IMR-90 (cell line): ENCODE data around the gene PCDHA1. TPM values are rescaled to one million over a fixed set of nuclear protein-coding genes. Genes with fewer than 3 reads are reported as not detected.
"Not testable (repeated sequence)": the region's sequence is repeated elsewhere in the genome, so short reads cannot be mapped to it uniquely, and the experiment has no call there.

Source experiments
- ATAC-seq: fragments of 200-7000 bp; cut with Tn5 transposase; 2 replicates; pipeline ENCODE4 v1.9.1; 2020; ENCODE audit warnings: low read depth, mild to moderate bottlenecking, moderate library complexity
- BruUV-seq: library from RNA; stranded (reverse); fragments of 400-500 nt; replicated peaks from 2 replicates; lab custom pipeline; 2021; lab: Mats Ljungman, UMichigan
- CTCF ChIA-PET: fragments of 300-600 bp; formaldehyde crosslinking; extraction: SDS; loops from one replicate; lab custom pipeline; 2021; ENCODE audit warnings: antibody characterized with exemption; lab: Yijun Ruan, JAX
- POLR2A ChIA-PET: fragments of 300-600 bp; sonication (Branson Sonifier 250); formaldehyde crosslinking; loops from one replicate; lab custom pipeline; 2022; ENCODE audit warnings: antibody characterized with exemption; ENCODE audit not compliant: unreplicated experiment; lab: Charles Lee
- DNase-seq: peaks from one replicate; pipeline ENCODE4 v3.0.0; 2013
- H2AFZ ChIP-seq: replicated peaks from 2 replicates; pipeline ENCODE3; 2013; ENCODE audit warnings: low read length, mild to moderate bottlenecking; ENCODE audit not compliant: poor library complexity
- H2AK5ac ChIP-seq: 2 replicates; pipeline ENCODE4 v1.6.1; 2013; ENCODE audit warnings: low read depth, low read length, inconsistent platforms
- H2AK9ac ChIP-seq: replicated peaks from 2 replicates; pipeline ENCODE3; 2013; ENCODE audit warnings: mild to moderate bottlenecking, low read depth, low read length, moderate library complexity; ENCODE audit not compliant: poor library complexity
- H2BK120ac ChIP-seq: 2 replicates; pipeline ENCODE4 v1.6.1; 2013; ENCODE audit warnings: low read depth, low read length, inconsistent platforms
- H2BK15ac ChIP-seq: 3 replicates; pipeline ENCODE4 v1.6.1; 2013; ENCODE audit warnings: low read depth, low read length, inconsistent platforms
- H2BK20ac ChIP-seq: 2 replicates; pipeline ENCODE4 v1.6.1; 2013; ENCODE audit warnings: low read depth, mild to moderate bottlenecking, inconsistent platforms, low read length, moderate library complexity
- H2BK5ac ChIP-seq: 2 replicates; pipeline ENCODE4 v1.6.1; 2013; ENCODE audit warnings: mild to moderate bottlenecking, low read depth, low read length, inconsistent platforms; ENCODE audit not compliant: poor library complexity, severe bottlenecking
- H3K14ac ChIP-seq: replicated peaks from 2 replicates; pipeline ENCODE4 v1.6.1; 2013; ENCODE audit warnings: low read depth, low read length, inconsistent platforms
- H3K18ac ChIP-seq: 2 replicates; pipeline ENCODE4 v1.6.1; 2013; ENCODE audit warnings: low read depth, low read length, control low read depth
- H3K23ac ChIP-seq: 2 replicates; pipeline ENCODE4 v1.6.1; 2013; ENCODE audit warnings: low read depth, low read length, inconsistent platforms
- H3K27ac ChIP-seq: 2 replicates; pipeline ENCODE4 v1.5.1; 2013; ENCODE audit warnings: mild to moderate bottlenecking, control low read depth, low read length; ENCODE audit not compliant: insufficient read depth
- H3K27me3 ChIP-seq: 2 replicates; pipeline ENCODE4 v1.6.1; 2013; ENCODE audit warnings: low read length; ENCODE audit not compliant: control insufficient read depth, insufficient read depth
- H3K36me3 ChIP-seq: 2 replicates; pipeline ENCODE4 v1.6.1; 2013; ENCODE audit warnings: low read length, mixed read lengths; ENCODE audit not compliant: control insufficient read depth, insufficient read depth
- H3K4ac ChIP-seq: 2 replicates; pipeline ENCODE4 v1.6.1; 2013; ENCODE audit warnings: low read depth, low read length, inconsistent platforms
- H3K4me1 ChIP-seq: 2 replicates; pipeline ENCODE4 v1.6.1; 2013; ENCODE audit warnings: low read length, mixed read lengths; ENCODE audit not compliant: control insufficient read depth, insufficient read depth
- H3K4me2 ChIP-seq: 2 replicates; pipeline ENCODE4 v1.6.1; 2013; ENCODE audit warnings: low read depth, mild to moderate bottlenecking, control low read depth, low read length, moderate library complexity
- H3K4me3 ChIP-seq: 2 replicates; pipeline ENCODE4 v1.5.1; 2013; ENCODE audit warnings: low read depth, mild to moderate bottlenecking, control low read depth, low read length, moderate library complexity; ENCODE audit not compliant: insufficient read depth
- H3K56ac ChIP-seq: 2 replicates; pipeline ENCODE4 v1.6.1; 2013; ENCODE audit warnings: low read length, inconsistent platforms; ENCODE audit not compliant: insufficient read depth; ENCODE audit errors: extremely low read depth
- H3K79me1 ChIP-seq, 2 experiments: 2 replicates each; pipeline ENCODE4 v1.6.1; 2013; ENCODE audit warnings: low read length in 2 of 2, inconsistent platforms in 1 of 2, low read depth in 1 of 2
- H3K9ac ChIP-seq: 2 replicates; pipeline ENCODE4 v1.6.1; 2013; ENCODE audit warnings: low read depth, low read length, control low read depth
- H3K9me1 ChIP-seq: 2 replicates; pipeline ENCODE4 v1.6.1; 2013; ENCODE audit warnings: low read length, inconsistent platforms; ENCODE audit not compliant: insufficient read depth
- H3K9me3 ChIP-seq: 2 replicates; pipeline ENCODE4 v1.6.1; 2013; ENCODE audit warnings: low read length; ENCODE audit not compliant: control insufficient read depth, insufficient read depth
- H4K20me1 ChIP-seq: 2 replicates; pipeline ENCODE4 v1.6.1; 2013; ENCODE audit warnings: low read length, inconsistent platforms; ENCODE audit not compliant: insufficient read depth
- H4K5ac ChIP-seq: 2 replicates; pipeline ENCODE4 v1.6.1; 2013; ENCODE audit warnings: mild to moderate bottlenecking, low read depth, low read length, control low read depth
- H4K8ac ChIP-seq, 2 experiments: 2 replicates each; pipeline ENCODE4 v1.6.1; 2013; ENCODE audit warnings: low read depth in 2 of 2, low read length in 2 of 2, control low read depth in 1 of 2, inconsistent platforms in 1 of 2
- H4K91ac ChIP-seq: 2 replicates; pipeline ENCODE4 v1.6.1; 2013; ENCODE audit warnings: low read depth, low read length, inconsistent platforms; ENCODE audit not compliant: insufficient read depth
- ELK1 ChIP-seq: fragments of 150-350 bp; IDR thresholded peaks from 2 replicates; pipeline ENCODE4 v1.6.1; 2016; ENCODE audit warnings: low read depth, mild to moderate bottlenecking, low read length, moderate library complexity, borderline replicate concordance
- MAFK ChIP-seq: IDR thresholded peaks from 2 replicates; pipeline ENCODE4 v1.6.1; 2012; ENCODE audit warnings: low read depth, low read length, improper control_type of control experiment
- NFE2L2 ChIP-seq: fragments of 150-350 bp; IDR thresholded peaks from 2 replicates; pipeline ENCODE4 v1.6.1; 2016; ENCODE audit warnings: low read depth, mild to moderate bottlenecking, low read length
- POLR2A ChIP-seq: IDR thresholded peaks from 2 replicates; pipeline ENCODE4 v1.6.1; 2012; ENCODE audit warnings: mild to moderate bottlenecking, low read depth, low read length
- RCOR1 ChIP-seq: IDR thresholded peaks from 2 replicates; pipeline ENCODE4 v1.6.1; 2012; ENCODE audit warnings: mild to moderate bottlenecking, low read length, improper control_type of control experiment; ENCODE audit not compliant: insufficient replicate concordance
- SMC3 ChIP-seq: fragments of 150-350 bp; IDR thresholded peaks from 2 replicates; pipeline ENCODE4 v1.6.1; 2016; ENCODE audit warnings: low read depth, mild to moderate bottlenecking, antibody characterized with exemption, low read length, moderate library complexity
- WGBS, 2 experiments: methylation state at CpG; one replicate each; pipeline versions ENCODE4 v1.1.5 to v1.1.7; 2013; ENCODE audit warnings: missing lambda C conversion rate in 2 of 2; ENCODE audit not compliant: insufficient read length in 1 of 2; ENCODE audit errors: extremely low coverage in 2 of 2; 5-methylcytosine and 5-hydroxymethylcytosine counted together
- dilution Hi-C: fragments of 300-500 bp; cut with HindIII; formaldehyde crosslinking; loops from one replicate; pipeline ENCODE4 v1.14.3; 2018; ENCODE audit warnings: low sequenced_read_pairs; ENCODE audit not compliant: unreplicated experiment
- in situ Hi-C: fragments of 300-500 bp; cut with MboI; formaldehyde crosslinking; loops from 3 replicates; pipeline ENCODE4 v1.14.3; 2019; ENCODE audit warnings: low sequenced_read_pairs, inconsistent platforms, mixed read lengths
- intact Hi-C: fragments of 100-400 bp; cut with micrococcal nuclease; formaldehyde crosslinking; loops from 2 replicates; pipeline ENCODE4 v1.10.0; 2022
- polyA plus RNA-seq, 3 experiments: library from polyadenylated mRNA; depleted of rRNA; stranded (reverse); fragments of >200 nt; gene quantifications; 2 replicates each; pipeline ENCODE4 v1.2.3, GENCODE V29; 2012; ENCODE audit warnings: low replicate concordance in 1 of 3
- total RNA-seq: library from RNA; depleted of rRNA; stranded (reverse); fragments of >200 nt; gene quantifications from 2 replicates; pipeline ENCODE4 v1.2.3, GENCODE V29; 2012
- TF ChIP-seq, protein P1 (sequence below): fragments of 150-350 bp; IDR thresholded peaks from 2 replicates; pipeline ENCODE4 v1.6.1; 2017; ENCODE audit warnings: mild to moderate bottlenecking, antibody characterized with exemption, low read length, low read depth

PCDHA1 gene
- total and polyA plus RNA-seq, 2 of the 4 experiments (the other 2 are of a cell fraction) = under 0.01 to 0.05 TPM

GRCh38 chr5:140780512-140780911 is 5.4 kb upstream of the PCDHA1 start:
- Histone ChIP-seq H3K9me1 (no peaks in the 10 kb centered on the region), H3K56ac (no peak overlapping the region), H3K18ac (no peak overlapping the region), H3K4me2 (no peak overlapping the region), H3K27ac (no peak overlapping the region), H2BK120ac (no peak overlapping the region), H2BK5ac (no peak overlapping the region), H4K91ac (no peak overlapping the region), H4K20me1 (no peaks in the 10 kb centered on the region), H3K79me1 (no peaks in the 10 kb centered on the region), H3K9ac (no peak overlapping the region), H2AFZ (no peak overlapping the region), H3K27me3 (no peaks in the 10 kb centered on the region), H3K4me1 (no peaks in the 10 kb centered on the region), H3K4ac (no peak overlapping the region), H3K4me3 (no peak overlapping the region), H3K9me3 (peaks cover 21% of the 10 kb centered on the region), H2AK9ac (no peak overlapping the region), H2BK20ac (no peak overlapping the region), H3K14ac (no peak overlapping the region), H3K36me3 (no peaks in the 10 kb centered on the region), H4K5ac (no peak overlapping the region), H4K8ac (no peak overlapping the region), H2AK5ac (no peak overlapping the region), H2BK15ac (no peak overlapping the region), H3K23ac (no peak overlapping the region)
- BruUV-seq = no TSS peak
- POLR2A ChIA-PET = no interaction called here
- intact Hi-C loops = no loop called here
- dilution Hi-C loops = no loop called here
- DNase-seq = no peak
- WGBS, 2 experiments = no CpG with 5 or more reads among the region's 1 CpG
- no peak for TF ChIP-seq NFE2L2
- TF ChIP-seq, protein P1, sequence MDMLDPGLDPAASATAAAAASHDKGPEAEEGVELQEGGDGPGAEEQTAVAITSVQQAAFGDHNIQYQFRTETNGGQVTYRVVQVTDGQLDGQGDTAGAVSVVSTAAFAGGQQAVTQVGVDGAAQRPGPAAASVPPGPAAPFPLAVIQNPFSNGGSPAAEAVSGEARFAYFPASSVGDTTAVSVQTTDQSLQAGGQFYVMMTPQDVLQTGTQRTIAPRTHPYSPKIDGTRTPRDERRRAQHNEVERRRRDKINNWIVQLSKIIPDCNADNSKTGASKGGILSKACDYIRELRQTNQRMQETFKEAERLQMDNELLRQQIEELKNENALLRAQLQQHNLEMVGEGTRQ = no peak
- no peak for TF ChIP-seq SMC3
- TF ChIP-seq MAFK = no peak
- TF ChIP-seq POLR2A = no peak
- no peak for TF ChIP-seq RCOR1
- no peak for TF ChIP-seq ELK1
- no peak for ATAC-seq
- CTCF ChIA-PET = no interaction called here
- in situ Hi-C loops = no loop called here

DNA sequence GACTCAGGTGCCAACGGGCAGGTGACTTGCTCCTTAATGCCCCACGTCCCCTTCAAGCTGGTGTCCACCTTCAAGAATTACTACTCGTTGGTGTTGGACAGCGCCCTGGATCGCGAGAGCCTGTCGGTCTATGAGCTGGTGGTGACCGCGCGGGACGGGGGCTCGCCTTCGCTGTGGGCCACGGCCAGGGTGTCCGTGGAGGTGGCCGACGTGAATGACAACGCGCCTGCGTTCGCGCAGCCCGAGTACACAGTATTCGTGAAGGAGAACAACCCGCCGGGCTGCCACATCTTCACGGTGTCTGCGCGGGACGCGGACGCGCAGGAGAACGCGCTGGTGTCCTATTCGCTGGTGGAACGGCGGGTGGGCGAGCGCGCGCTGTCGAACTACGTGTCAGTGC is 1.5 kb downstream of the PCDHA1 start:
- H3K79me1 ChIP-seq, H3K9me1 ChIP-seq, H2BK20ac ChIP-seq, BruUV-seq, H3K27ac ChIP-seq, CTCF ChIA-PET, H4K91ac ChIP-seq, H3K27me3 ChIP-seq, H3K56ac ChIP-seq, H3K4ac ChIP-seq, in situ Hi-C loops, H3K9ac ChIP-seq, intact Hi-C loops, H3K4me2 ChIP-seq, DNase-seq, H4K8ac ChIP-seq, H4K20me1 ChIP-seq, H3K36me3 ChIP-seq, H3K4me3 ChIP-seq, H3K18ac ChIP-seq, H2AK9ac ChIP-seq, H2BK120ac ChIP-seq, H3K23ac ChIP-seq, H2BK5ac ChIP-seq, H2AK5ac ChIP-seq, H4K5ac ChIP-seq, H2BK15ac ChIP-seq, dilution Hi-C loops, H2AFZ ChIP-seq, ATAC-seq, H3K4me1 ChIP-seq, POLR2A ChIA-PET, H3K14ac ChIP-seq: not testable (repeated sequence)
- 53% methylated on average over 30 of the region's 44 CpGs; no CpG with 5 or more reads in 1 of the 2 experiments for WGBS, 2 experiments
- peaks cover 33% of the 10 kb centered on the region for H3K9me3 ChIP-seq
